Keratinocyte (primary cell): ENCODE results near the gene FREM2.

Experiments used
- EZH2 ChIP-seq: IDR thresholded peaks from one replicate; pipeline ENCODE4 v1.6.1; 2012; ENCODE audit warnings: inconsistent platforms, mild to moderate bottlenecking, low read length, moderate library complexity
- TF ChIP-seq, protein P1 (sequence below), 3 experiments: IDR thresholded peaks in 1 of 3; conservative IDR thresholded peaks in 1 of 3; optimal IDR thresholded peaks in 1 of 3; 2 replicates in 2 of 3; 3 replicates in 1 of 3; pipeline versions ENCODE3 to v1.5.1; 2011; ENCODE audit warnings: low read length in 3 of 3, mild to moderate bottlenecking in 3 of 3, moderate library complexity in 2 of 3, control low read depth in 1 of 3, inconsistent platforms in 1 of 3; ENCODE audit not compliant: insufficient read depth in 2 of 3; ENCODE audit errors: extremely low read depth in 1 of 3

DNA sequence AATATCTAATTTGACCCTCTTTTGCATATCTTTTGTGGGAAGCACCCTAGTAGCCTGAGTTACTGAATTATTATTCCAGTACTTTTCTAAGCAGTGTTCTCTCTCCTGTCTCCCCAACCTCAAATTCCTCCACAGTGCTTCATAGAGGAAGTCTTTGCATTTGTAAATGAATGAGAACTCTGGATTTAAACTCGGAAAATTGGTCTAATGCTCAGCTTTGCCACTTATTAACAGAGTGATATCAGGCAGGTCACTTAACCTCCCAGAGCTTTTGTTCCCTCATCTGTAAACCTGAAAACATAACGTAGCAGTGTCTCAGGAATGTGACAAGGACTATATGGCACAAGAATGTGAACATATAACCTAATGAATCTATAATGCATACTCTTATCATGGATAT lies 26.2 kb downstream of the FREM2 start:
- TF ChIP-seq, protein P1, sequence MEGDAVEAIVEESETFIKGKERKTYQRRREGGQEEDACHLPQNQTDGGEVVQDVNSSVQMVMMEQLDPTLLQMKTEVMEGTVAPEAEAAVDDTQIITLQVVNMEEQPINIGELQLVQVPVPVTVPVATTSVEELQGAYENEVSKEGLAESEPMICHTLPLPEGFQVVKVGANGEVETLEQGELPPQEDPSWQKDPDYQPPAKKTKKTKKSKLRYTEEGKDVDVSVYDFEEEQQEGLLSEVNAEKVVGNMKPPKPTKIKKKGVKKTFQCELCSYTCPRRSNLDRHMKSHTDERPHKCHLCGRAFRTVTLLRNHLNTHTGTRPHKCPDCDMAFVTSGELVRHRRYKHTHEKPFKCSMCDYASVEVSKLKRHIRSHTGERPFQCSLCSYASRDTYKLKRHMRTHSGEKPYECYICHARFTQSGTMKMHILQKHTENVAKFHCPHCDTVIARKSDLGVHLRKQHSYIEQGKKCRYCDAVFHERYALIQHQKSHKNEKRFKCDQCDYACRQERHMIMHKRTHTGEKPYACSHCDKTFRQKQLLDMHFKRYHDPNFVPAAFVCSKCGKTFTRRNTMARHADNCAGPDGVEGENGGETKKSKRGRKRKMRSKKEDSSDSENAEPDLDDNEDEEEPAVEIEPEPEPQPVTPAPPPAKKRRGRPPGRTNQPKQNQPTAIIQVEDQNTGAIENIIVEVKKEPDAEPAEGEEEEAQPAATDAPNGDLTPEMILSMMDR (optimal IDR thresholded peaks at IDR 0.05 in 1 of 3, IDR thresholded peaks at IDR 0.05 in 1 of 3, conservative IDR thresholded peaks at IDR 0.05 in 1 of 3; ENCODE audit: extremely low read depth in 1 of 3, insufficient read depth in 2 of 3, low read length in 3 of 3), result no peak
- no peak for TF ChIP-seq EZH2
